ENCODE measurements around the gene CTXN3. TPM values are rescaled to one million over a fixed set of nuclear protein-coding genes. Genes with fewer than 3 reads are reported as not detected.

Gene CTXN3
- total RNA-seq, 1 donor from 2014 or later = not detected

- FAIRE-seq = no peak
- no peak for DNase-seq (ENCODE audit: low read depth)
- no peaks in the 10 kb centered on the region for H3K36me3 ChIP-seq (ENCODE audit: control insufficient read depth, insufficient read depth, low read length)
- TF ChIP-seq, protein P1, sequence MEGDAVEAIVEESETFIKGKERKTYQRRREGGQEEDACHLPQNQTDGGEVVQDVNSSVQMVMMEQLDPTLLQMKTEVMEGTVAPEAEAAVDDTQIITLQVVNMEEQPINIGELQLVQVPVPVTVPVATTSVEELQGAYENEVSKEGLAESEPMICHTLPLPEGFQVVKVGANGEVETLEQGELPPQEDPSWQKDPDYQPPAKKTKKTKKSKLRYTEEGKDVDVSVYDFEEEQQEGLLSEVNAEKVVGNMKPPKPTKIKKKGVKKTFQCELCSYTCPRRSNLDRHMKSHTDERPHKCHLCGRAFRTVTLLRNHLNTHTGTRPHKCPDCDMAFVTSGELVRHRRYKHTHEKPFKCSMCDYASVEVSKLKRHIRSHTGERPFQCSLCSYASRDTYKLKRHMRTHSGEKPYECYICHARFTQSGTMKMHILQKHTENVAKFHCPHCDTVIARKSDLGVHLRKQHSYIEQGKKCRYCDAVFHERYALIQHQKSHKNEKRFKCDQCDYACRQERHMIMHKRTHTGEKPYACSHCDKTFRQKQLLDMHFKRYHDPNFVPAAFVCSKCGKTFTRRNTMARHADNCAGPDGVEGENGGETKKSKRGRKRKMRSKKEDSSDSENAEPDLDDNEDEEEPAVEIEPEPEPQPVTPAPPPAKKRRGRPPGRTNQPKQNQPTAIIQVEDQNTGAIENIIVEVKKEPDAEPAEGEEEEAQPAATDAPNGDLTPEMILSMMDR (IDR thresholded peaks at IDR 0.05; ENCODE audit: insufficient read depth, low read length, severe bottlenecking) = no peak
- H3K4me3 ChIP-seq (ENCODE audit: low read depth, low read length) = no peak overlapping the region
- no peaks in the 10 kb centered on the region for H3K27me3 ChIP-seq (ENCODE audit: control insufficient read depth, insufficient read depth, low read length)
These were observed 33.0 kb upstream of the CTXN3 start for GRCh38 chr5:127615916-127616315.

DNA sequence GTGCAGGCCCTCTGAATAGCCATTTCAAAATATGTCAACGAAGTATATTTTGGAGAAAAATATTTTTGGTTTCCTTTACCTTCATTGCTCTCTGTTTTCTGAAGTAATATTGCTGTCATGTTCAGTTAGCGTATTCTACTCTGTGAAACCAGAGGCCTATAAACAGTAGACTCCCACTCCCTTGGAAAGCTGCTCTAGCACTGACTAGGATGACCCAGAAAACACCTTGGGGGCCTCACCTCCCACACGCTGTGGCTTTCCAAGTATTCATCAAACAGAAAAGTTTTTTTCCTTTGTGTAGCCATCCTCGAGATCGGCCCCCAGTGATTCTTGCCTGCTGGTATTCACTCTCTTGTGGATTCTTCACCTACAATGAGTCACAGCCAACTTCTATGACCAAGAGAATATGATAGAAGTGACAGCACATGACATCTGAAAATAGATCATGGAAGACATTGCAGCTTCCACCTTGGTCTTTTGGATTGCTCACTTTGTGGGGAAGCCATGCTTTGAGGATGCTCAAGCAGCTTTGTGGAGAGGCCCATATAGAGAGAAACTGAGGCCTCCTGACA, 28.9 kb upstream of the CTXN3 start:
- DNase-seq (ENCODE audit: low read depth) (no peak), FAIRE-seq (no peak)
- TF ChIP-seq, protein P1 (IDR thresholded peaks at IDR 0.05; ENCODE audit: insufficient read depth, low read length, severe bottlenecking) = no peak
- H3K27me3 ChIP-seq (ENCODE audit: control insufficient read depth, insufficient read depth, low read length) = no peaks in the 10 kb centered on the region
- H3K36me3 ChIP-seq (ENCODE audit: control insufficient read depth, insufficient read depth, low read length) = no peaks in the 10 kb centered on the region
- H3K4me3 ChIP-seq (ENCODE audit: low read depth, low read length) = no peak overlapping the region

- H3K36me3 ChIP-seq (ENCODE audit: control insufficient read depth, insufficient read depth, low read length) = no peaks in the 10 kb centered on the region
- FAIRE-seq = no peak
- no peak overlapping the region for H3K4me3 ChIP-seq (ENCODE audit: low read depth, low read length)
- TF ChIP-seq, protein P1 (IDR thresholded peaks at IDR 0.05; ENCODE audit: insufficient read depth, low read length, severe bottlenecking) = no peak
- no peak for DNase-seq (ENCODE audit: low read depth)
- H3K27me3 ChIP-seq (ENCODE audit: control insufficient read depth, insufficient read depth, low read length) = no peaks in the 10 kb centered on the region
These were observed 27.1 kb upstream of the CTXN3 start for GRCh38 chr5:127621601-127622325.

GRCh38 chr5:127634007-127634406, 14.9 kb upstream of the CTXN3 start:
- FAIRE-seq = no peak
- H3K4me3 ChIP-seq (ENCODE audit: low read depth, low read length) = no peak overlapping the region
- DNase-seq (ENCODE audit: low read depth) = no peak
- TF ChIP-seq, protein P1 (IDR thresholded peaks at IDR 0.05; ENCODE audit: insufficient read depth, low read length, severe bottlenecking) = no peak
- no peaks in the 10 kb centered on the region for H3K27me3 ChIP-seq (ENCODE audit: control insufficient read depth, insufficient read depth, low read length)
- H3K36me3 ChIP-seq (ENCODE audit: control insufficient read depth, insufficient read depth, low read length) = no peaks in the 10 kb centered on the region

DNA sequence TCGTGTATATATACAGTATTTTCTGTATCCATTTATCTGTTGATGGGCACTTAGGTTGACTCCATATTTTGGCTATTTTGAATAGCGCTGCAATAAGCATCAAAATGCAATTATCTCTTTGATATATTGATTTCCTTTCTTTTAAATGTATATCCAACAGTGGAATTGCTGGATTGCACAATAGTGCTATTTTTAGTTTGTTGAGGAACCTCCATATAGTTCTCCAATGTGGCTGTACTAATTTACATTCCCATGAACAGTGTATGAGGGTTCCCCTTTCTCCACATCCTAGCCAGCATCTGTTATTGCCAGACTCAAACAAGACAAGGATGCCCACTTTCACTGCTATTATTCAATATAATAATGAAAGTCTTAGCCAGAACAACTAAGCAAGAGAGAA, 9.1 kb upstream of the CTXN3 start:
- Histone ChIP-seq H3K4me3 (ENCODE audit: low read depth, low read length) (no peak overlapping the region), H3K27me3 (ENCODE audit: control insufficient read depth, insufficient read depth, low read length) (no peaks in the 10 kb centered on the region), H3K36me3 (ENCODE audit: control insufficient read depth, insufficient read depth, low read length) (no peaks in the 10 kb centered on the region)
- FAIRE-seq (no peak), DNase-seq (ENCODE audit: low read depth) (no peak)
- TF ChIP-seq, protein P1 (IDR thresholded peaks at IDR 0.05; ENCODE audit: insufficient read depth, low read length, severe bottlenecking) = no peak

Data from bronchial epithelial cell (primary cell).